ENCODE measurements around the gene HDHD5.

Gene HDHD5

DNA sequence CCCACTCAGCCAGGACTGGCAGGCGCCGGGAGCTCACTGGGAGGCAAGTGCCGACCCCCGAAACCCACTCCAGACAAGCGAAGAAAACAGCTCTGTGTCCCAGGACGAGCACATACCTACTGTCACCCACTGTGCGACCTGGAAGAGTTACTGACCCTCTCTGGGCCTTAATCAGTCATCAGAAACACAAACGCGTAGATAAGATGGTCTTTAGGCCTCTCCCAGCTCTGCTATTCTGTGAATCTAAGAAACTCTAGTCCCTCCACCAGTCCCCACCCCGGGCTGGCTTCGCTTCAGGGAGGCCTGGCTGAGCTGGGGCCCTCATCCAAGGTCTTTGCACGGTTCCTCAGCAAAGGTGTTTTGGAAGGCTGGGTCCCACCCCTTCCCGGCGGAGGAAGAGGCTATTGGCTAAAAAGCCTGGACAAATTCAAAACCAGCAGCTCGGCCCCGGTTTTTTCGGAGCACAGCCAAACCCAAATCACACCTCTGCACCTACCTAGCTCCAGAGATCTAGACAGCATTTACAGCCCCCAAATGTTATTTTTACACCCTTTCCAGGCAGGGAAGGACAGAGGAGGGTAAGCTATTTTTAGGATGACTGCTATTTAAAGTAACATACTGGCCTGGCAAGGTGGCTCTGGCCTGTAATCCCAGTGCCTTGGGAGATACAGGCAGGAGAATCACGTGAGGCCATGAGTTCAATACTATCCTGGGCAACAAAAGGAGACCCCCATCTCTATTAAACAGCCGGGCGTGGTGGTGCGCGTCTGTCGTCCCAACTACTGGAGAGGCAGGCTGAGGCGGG is 13.2 kb upstream of the HDHD5 start:
- no peak for DNase-seq (ENCODE audit: low read depth, low spot score)
- CTCF ChIA-PET, result interaction anchor here (0.7 to 8.4 kb wide), 75 partner anchors 13 to 593 kb away, joined by 3 to 265 read pairs (median 5); partner anchors contain the start of genes HDHD5 and IL17RA
- H3K4me3 ChIP-seq (ENCODE audit: low read depth, low read length), result peak overlapping the region; percentile 78
- TF ChIP-seq, protein P1, sequence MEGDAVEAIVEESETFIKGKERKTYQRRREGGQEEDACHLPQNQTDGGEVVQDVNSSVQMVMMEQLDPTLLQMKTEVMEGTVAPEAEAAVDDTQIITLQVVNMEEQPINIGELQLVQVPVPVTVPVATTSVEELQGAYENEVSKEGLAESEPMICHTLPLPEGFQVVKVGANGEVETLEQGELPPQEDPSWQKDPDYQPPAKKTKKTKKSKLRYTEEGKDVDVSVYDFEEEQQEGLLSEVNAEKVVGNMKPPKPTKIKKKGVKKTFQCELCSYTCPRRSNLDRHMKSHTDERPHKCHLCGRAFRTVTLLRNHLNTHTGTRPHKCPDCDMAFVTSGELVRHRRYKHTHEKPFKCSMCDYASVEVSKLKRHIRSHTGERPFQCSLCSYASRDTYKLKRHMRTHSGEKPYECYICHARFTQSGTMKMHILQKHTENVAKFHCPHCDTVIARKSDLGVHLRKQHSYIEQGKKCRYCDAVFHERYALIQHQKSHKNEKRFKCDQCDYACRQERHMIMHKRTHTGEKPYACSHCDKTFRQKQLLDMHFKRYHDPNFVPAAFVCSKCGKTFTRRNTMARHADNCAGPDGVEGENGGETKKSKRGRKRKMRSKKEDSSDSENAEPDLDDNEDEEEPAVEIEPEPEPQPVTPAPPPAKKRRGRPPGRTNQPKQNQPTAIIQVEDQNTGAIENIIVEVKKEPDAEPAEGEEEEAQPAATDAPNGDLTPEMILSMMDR (IDR thresholded peaks at IDR 0.05; ENCODE audit: insufficient read depth, low read length, missing control alignments), result no peak
- POLR2A ChIA-PET, result interaction anchor here (0.6 to 2.5 kb wide), 7 partner anchors 10 to 449 kb away, joined by 3 to 20 read pairs (median 3); partner anchors contain the start of gene HDHD5

DNA sequence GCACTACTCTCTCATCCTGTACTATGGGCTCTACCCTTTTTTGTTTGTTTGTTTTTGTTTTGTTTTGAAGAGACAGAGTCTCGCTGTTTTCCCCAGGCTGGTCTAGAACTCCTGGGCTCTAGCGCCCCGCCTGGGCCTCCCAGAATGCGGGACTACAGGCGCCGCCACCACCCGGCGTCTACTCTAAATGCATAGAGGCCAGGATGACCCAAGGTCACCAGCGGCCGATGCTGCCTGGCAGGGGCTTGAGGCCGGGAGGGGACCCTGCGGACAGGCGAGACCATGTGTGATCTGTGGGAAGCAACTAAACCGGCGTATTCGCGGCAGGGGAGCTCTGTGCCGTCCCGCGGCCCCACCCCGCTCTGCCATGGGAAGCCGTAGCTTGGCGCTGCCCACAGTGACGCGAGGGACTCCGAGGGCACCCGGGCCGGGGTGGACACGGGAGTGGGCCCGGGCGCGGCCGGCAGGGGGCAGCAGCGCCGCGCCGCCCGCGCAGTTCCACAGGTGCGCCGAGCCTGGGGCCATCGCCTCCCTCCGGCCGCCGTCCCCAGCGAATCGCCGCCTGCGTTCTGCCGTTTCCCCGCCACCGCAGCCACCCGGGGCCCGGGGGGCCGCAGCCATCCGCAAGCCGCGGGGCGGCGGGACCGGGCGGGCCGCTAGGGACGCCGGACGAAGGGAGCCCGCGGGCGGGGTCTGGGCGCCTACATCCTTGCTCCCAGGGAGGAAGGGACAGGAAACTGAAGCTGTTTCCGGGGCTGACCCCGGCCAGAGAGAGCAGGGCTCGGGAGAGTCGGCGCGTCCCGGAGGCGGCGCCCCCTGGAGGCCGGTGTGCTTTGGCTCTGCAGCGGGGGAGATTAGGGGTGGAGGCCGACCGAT is 12.3 kb upstream of the HDHD5 start:
- no peak for DNase-seq (ENCODE audit: low read depth, low spot score)
- POLR2A ChIA-PET, result interaction anchor here (0.6 to 2.5 kb wide), 9 partner anchors 9 to 450 kb away, joined by 3 to 20 read pairs (median 3); partner anchors contain the start of gene HDHD5
- TF ChIP-seq, protein P1 (IDR thresholded peaks at IDR 0.05; ENCODE audit: insufficient read depth, low read length, missing control alignments), result peak; percentile 99
- H3K4me3 ChIP-seq (ENCODE audit: low read depth, low read length), result peak overlapping the region; percentile 78
- CTCF ChIA-PET, result interaction anchor here (0.6 to 8.4 kb wide), 79 partner anchors 12 to 602 kb away, joined by 3 to 265 read pairs (median 4); partner anchors contain the start of genes HDHD5 and IL17RA

DNA sequence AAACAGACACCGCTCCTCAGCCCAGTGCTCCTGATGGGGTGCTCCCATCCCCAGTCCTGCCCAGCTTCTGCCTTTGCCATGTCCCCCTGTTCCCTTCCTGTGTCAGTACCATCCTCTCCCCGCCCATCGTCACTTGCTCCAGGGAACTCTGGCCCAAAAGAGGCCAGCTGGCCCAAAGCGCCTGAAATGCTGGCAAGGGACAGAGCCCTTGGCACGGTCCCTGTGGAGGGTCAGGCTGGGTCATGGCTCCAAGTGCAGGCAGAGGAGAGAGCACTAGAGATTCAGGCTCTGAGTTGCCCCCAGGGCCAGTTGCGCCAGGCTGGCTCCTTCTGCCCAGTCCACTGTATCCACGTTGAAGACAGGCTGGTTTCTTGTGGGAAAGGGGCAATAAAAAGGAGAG is 8.4 kb upstream of the HDHD5 start:
- TF ChIP-seq, protein P1 (IDR thresholded peaks at IDR 0.05; ENCODE audit: insufficient read depth, low read length, missing control alignments), result no peak

DNA sequence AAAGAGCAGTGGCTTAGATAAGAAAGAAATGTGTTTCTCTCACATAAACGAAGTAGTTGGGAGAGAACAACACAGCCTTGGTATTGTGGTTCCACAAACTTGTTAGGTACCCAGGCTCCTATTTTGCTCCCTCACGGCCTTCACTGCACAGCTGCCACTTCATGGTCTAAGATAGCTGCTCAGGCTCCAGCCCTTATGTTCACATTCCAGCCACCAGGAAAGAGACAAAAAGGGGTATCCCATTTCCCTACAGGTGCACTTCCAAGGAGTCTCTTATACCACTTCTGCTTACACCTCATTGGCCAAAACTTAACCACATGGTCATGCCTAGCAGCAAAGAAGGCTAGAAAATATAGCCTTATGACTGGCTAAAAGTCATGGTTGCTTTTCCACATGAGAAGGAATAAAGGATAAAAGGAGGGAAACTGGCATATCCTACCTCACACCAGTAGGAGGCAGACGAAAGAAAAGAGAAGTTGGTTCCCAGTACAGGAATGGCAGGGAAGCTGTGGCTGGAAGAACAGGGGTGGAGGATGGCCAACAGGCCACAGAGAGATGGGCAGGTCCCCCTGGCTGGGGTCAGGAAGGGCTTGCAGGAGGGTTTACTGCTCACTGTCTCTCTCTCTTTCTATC is 5.4 kb upstream of the HDHD5 start:
- CTCF ChIA-PET, result interaction anchor here (10.0 kb wide), 1 partner anchor 9 kb away, joined by 225 read pairs; no protein-coding TSS in a partner anchor
- TF ChIP-seq, protein P1 (IDR thresholded peaks at IDR 0.05; ENCODE audit: insufficient read depth, low read length, missing control alignments), result no peak
- POLR2A ChIA-PET, result interaction anchor here (0.6 kb wide), 1 partner anchor 31 kb away, joined by 3 read pairs; no protein-coding TSS in a partner anchor
- H3K4me3 ChIP-seq (ENCODE audit: low read depth, low read length), result no peak overlapping the region
- no peak for DNase-seq (ENCODE audit: low read depth, low spot score)

More for the DNA sequence above, 8.4 kb upstream of the HDHD5 start:
- H3K4me3 ChIP-seq (ENCODE audit: low read depth, low read length), result no peak overlapping the region
- POLR2A ChIA-PET, result no interaction called here
- CTCF ChIA-PET, result interaction anchor here (1.4 kb wide), 1 partner anchor 387 kb away, joined by 3 read pairs; no protein-coding TSS in a partner anchor
- no peak for DNase-seq (ENCODE audit: low read depth, low spot score)

DNA sequence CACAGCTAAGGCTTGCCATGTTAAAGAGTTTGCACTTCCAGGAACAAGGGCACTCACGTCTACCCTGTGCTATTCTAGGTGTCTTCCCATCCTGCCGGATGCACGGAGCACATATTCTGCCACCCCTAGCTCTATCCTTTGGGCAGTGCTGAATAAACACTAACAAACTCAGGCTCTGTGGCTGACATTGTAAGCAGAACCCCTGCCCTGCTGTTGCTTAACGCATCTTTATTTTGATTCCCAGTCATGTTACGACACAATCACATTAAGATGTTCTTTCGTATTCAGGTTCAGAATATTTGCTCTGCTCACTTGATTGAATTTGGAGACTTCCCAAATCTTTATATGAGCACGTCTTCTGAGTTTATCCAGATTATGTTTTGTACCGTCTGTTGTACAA is 3.7 kb upstream of the HDHD5 start:
- ChIA-PET POLR2A (interaction anchor here (1.1 kb wide), 1 partner anchor 9 kb away, joined by 3 read pairs; no protein-coding TSS in a partner anchor), CTCF (interaction anchor here (0.9 to 10.0 kb wide), 2 partner anchors 10 to 35 kb away, joined by 3 to 225 read pairs; no protein-coding TSS in a partner anchor)
- TF ChIP-seq, protein P1 (IDR thresholded peaks at IDR 0.05; ENCODE audit: insufficient read depth, low read length, missing control alignments), result no peak
- no peak overlapping the region for H3K4me3 ChIP-seq (ENCODE audit: low read depth, low read length)
- DNase-seq (ENCODE audit: low read depth, low spot score), result no peak
